BE2C (cell line): ENCODE measurements around the gene HOXC4.

Source experiments
- DNase-seq: peaks from one replicate; pipeline ENCODE4 v3.0.0-alpha.2; 2020
- H3K27me3 ChIP-seq: fragments of 250-450 bp; sonication (Bioruptor Pico); 2 replicates; pipeline ENCODE4 v1.5.1; 2020; ENCODE audit warnings: mild to moderate bottlenecking
- H3K36me3 ChIP-seq: fragments of 250-450 bp; sonication (Bioruptor Pico); 2 replicates; pipeline ENCODE4 v1.5.1; 2020; ENCODE audit warnings: mild to moderate bottlenecking
- H3K4me1 ChIP-seq: fragments of 250-450 bp; sonication (Bioruptor Pico); 2 replicates; pipeline ENCODE4 v1.5.1; 2020
- H3K4me3 ChIP-seq: 2 replicates; pipeline ENCODE4 v1.5.1; 2011; ENCODE audit warnings: low read depth, low read length
- H3K9me3 ChIP-seq: fragments of 250-450 bp; sonication (Bioruptor Pico); 2 replicates; pipeline ENCODE4 v1.5.1; 2020
- CTCF ChIP-seq: IDR thresholded peaks from 2 replicates; pipeline ENCODE4 v1.5.1; 2012; ENCODE audit warnings: mild to moderate bottlenecking, low read depth, low read length

HOXC4 gene

GRCh38 chr12:54058128-54058768, 4.6 kb downstream of the HOXC4 start:
- no peak overlapping the region for H3K4me3 ChIP-seq
- no peak for DNase-seq
- H3K4me1 ChIP-seq: no peaks in the 10 kb centered on the region; the same call in 1 of the 2 replicates
- TF ChIP-seq CTCF: no peak
- no peaks in the 10 kb centered on the region for H3K27me3 ChIP-seq
- H3K9me3 ChIP-seq: no peaks in the 10 kb centered on the region
- H3K36me3 ChIP-seq: peaks cover 11% of the 10 kb centered on the region

- no peaks in the 10 kb centered on the region for H3K9me3 ChIP-seq
- H3K4me3 ChIP-seq: no peak overlapping the region
- DNase-seq: no peak
- H3K27me3 ChIP-seq: no peaks in the 10 kb centered on the region
- no peak for TF ChIP-seq CTCF
- peaks cover 11% of the 10 kb centered on the region for H3K36me3 ChIP-seq
- no peaks in the 10 kb centered on the region; the same call in 1 of the 2 replicates for H3K4me1 ChIP-seq
Observed at GRCh38 chr12:54059668-54060067, 6.0 kb downstream of the HOXC4 start.

- Histone ChIP-seq H3K9me3 (no peaks in the 10 kb centered on the region), H3K4me3 (no peak overlapping the region), H3K36me3 (peaks cover 11% of the 10 kb centered on the region), H3K4me1 (no peaks in the 10 kb centered on the region; the same call in 1 of the 2 replicates), H3K27me3 (no peaks in the 10 kb centered on the region)
- no peak for DNase-seq
- TF ChIP-seq CTCF: no peak
Observed at GRCh38 chr12:54060174-54060974, 6.7 kb downstream of the HOXC4 start.

GRCh38 chr12:54060975-54061778, 7.5 kb downstream of the HOXC4 start:
- Histone ChIP-seq H3K4me1 (no peaks in the 10 kb centered on the region; the same call in 1 of the 2 replicates), H3K4me3 (no peak overlapping the region), H3K36me3 (peaks cover 11% of the 10 kb centered on the region), H3K9me3 (no peaks in the 10 kb centered on the region), H3K27me3 (no peaks in the 10 kb centered on the region)
- DNase-seq: no peak
- no peak for TF ChIP-seq CTCF

GRCh38 chr12:54065677-54066076, 12.0 kb downstream of the HOXC4 start:
- H3K4me3 ChIP-seq: no peak overlapping the region
- no peaks in the 10 kb centered on the region for H3K27me3 ChIP-seq
- no peaks in the 10 kb centered on the region for H3K36me3 ChIP-seq
- H3K9me3 ChIP-seq: no peaks in the 10 kb centered on the region
- no peaks in the 10 kb centered on the region for H3K4me1 ChIP-seq
- TF ChIP-seq CTCF: no peak
- DNase-seq: no peak
